Activated CD8-positive, alpha-beta memory T cell treated with anti-CD3 and anti-CD28 coated beads for 24 hours (primary cell): Measurements from ENCODE around the gene MAML1.
"Not testable (repeated sequence)": the region's sequence is repeated elsewhere in the genome, so short reads cannot be mapped to it uniquely, and the experiment has no call there.

Source experiments
- DNase-seq: peaks from one replicate; pipeline ENCODE4 v3.0.0-alpha.2; 2020

Gene MAML1

DNA sequence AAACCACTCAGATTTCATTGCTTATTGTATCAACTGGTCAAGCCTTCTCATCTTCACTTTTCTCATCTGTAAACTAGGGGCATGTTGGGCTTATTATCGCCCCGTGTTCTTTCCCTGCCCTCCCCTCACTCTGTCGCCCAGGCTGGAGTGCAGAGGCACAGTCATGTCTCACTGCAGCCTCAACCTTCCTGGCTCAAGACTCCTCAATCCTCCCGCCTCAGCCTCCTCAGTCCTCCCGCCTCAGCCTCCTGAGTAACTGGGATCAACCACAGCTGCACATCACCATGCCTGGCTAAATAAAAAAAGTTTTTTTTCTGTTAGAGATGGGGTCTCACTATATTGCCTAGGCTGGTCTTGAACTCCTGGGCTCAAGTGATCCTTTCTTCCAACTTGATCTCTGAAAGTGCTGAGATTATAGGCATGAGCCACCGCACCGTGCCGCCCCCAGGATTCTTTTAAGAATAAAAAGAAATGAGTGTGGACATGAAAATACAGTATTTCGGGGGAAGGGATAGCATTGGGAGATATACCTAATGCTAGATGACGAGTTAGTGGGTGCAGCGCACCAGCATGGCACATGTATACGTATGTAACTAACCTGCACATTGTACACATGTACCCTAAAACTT, 2.0 kb downstream of the MAML1 start:
- DNase-seq: no peak

DNA sequence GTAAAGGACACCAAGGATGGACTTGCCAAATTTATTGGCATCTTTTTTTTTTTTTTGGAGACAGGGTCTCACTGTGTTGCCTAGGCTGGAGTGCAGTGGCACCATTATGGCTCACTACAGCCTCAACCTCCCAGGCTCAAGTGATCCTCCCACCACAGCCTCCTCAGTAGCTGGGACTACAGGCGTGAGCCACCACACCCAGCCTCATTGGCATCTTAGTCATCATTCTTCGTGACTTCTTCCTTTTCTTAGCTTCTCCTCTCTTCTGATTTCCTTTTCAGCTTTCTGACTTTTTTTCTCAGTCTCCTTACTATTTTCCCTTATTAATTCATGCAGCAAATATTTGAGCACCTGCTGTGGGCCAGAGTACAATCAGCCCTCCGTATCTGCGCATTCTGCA, 6.1 kb downstream of the MAML1 start:
- DNase-seq: no peak

DNA sequence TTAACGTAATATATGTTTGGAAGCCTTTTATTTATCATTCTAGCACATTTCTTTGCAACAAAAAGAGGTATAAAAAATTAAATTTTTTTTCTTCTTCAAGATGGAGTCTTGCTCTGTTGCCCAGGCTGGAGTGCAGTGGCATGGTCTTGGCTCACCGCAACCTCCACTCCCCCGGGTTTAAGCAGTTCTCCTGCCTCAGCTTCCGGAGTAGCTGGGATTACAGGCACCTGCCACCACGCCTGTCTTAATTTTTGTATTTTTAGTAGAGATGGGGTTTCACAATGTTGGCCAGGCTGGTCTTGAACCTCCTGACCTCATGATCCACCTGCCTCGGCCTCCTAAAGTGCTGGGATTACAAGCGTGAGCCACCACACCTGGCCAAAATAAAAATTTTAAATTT, 11.5 kb downstream of the MAML1 start:
- DNase-seq: not testable (repeated sequence)

DNA sequence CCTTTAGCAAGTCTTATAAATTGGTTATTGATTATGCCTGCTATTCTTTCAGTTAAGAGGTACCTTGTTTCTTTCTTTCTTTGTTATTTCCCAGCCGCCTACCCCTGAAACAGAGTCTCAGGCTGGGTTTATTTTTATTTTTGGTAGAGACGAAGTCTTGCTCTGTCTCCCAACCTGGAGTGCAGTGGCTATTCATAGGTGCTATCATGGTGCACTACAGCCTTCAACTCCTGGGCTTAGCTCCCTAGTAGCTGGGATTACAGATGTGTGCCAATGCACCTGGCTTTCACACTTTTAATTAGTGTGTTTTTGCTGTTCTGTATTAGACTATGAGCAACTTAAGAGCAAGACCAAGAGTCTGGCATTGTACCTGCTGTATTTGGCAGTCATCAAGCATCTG, 14.2 kb downstream of the MAML1 start:
- no peak for DNase-seq

DNA sequence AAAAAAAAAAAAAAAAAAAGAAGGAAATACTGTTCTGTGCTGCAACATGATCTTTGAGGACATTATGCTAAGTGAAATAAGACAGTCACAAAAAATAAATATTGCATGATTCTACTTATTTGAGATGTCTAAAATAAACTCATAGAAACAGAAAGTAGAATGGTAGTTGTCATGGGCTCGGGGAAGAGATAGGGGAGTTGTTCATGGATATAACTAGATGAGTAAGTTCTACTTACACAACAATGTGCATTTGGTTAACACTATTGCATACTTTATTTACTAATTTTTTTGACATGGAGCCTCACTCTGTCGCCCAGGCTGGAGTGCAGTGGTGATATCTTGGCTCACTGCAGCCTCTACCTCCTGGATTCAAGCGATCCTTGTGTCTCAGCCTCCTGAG, 15.2 kb downstream of the MAML1 start:
- DNase-seq: no peak

DNA sequence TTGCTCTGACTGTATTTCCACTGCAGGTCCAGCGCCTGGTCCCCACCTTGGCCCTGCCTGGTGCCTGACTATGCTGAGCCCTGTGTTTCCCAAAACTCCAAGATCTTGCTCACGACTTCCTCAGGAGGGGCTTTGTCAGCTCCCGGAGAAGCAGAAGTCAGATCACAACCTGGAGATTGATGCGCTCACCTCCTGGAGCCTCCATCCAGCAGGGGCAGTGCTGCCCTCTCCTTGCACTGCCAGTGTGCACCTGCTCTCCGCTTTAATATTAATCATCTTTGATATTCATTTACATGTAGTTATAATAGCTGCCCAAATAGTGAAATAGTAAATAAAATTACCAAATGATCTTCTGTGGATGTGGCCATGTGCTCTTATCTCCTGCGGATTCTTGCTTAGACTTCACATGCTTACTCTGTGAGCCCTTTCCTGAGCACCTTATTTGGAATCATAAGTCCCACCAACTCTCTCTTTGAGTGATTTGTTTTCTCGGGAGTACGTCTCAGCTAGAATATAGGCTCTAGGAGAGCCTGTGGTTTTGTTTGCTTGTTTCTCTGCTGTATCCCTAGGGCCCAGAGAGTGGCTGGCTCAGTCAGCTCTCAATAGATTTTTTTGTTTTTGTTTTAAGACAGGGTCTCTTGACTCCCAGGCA, 17.4 kb downstream of the MAML1 start:
- DNase-seq: no peak

DNA sequence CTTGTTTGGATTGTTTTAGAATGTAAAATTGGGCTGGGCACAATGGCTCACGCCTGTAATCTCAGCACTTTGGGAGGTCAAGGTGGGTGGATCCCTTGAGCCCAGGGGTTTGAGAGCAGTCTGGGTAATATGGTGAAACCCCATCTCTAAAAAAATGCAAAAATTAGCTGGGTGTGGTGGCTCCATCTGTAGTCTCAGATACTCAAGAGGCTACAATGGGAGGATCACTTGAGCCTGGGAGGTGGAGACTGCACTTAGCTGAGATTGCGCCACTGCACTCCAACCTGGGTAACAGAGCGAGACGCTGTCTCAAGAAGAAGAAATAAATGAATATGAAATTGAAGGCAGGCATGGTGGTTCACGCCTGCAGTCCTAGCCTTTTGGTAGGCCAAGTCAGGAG, 21.3 kb downstream of the MAML1 start:
- DNase-seq: no peak

DNA sequence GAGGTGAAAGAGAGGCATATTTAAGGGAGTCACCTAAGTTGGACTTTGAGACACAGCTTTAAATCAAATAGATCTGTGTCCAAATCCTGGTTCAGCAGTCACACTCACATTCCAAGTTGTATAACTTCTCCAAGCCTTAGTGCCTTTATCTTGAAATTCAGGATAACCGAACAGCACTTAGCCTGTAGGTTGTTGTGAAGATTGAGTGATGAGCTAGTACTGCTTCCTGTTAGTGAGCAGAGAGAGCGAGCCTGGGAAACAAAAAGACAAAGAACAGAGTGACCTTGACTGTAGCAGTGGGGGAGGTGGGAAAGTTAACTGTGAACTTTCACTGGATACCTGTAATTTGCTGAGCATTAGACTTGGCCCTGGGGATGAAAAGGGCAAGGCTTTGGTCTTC, 22.4 kb downstream of the MAML1 start:
- no peak for DNase-seq

DNA sequence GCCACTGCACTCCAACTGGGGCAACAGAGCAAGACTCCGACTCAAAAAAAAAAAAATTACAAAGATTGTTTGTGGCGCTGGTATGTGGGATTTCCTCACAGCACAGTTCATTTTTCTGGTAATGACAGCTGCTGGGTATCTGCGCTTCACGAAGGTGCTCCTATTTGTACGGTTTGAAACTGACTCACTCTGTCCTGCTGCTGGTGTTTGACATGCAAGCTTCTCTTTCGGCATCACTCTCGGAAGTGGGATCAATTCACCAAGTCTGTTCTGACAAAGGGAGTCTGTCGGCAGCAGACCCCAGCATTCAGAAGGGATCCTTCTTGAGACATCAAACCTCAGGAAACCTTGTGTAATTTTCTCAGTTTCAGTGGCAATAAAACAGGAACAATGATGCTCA, 26.3 kb downstream of the MAML1 start:
- DNase-seq: no peak

DNA sequence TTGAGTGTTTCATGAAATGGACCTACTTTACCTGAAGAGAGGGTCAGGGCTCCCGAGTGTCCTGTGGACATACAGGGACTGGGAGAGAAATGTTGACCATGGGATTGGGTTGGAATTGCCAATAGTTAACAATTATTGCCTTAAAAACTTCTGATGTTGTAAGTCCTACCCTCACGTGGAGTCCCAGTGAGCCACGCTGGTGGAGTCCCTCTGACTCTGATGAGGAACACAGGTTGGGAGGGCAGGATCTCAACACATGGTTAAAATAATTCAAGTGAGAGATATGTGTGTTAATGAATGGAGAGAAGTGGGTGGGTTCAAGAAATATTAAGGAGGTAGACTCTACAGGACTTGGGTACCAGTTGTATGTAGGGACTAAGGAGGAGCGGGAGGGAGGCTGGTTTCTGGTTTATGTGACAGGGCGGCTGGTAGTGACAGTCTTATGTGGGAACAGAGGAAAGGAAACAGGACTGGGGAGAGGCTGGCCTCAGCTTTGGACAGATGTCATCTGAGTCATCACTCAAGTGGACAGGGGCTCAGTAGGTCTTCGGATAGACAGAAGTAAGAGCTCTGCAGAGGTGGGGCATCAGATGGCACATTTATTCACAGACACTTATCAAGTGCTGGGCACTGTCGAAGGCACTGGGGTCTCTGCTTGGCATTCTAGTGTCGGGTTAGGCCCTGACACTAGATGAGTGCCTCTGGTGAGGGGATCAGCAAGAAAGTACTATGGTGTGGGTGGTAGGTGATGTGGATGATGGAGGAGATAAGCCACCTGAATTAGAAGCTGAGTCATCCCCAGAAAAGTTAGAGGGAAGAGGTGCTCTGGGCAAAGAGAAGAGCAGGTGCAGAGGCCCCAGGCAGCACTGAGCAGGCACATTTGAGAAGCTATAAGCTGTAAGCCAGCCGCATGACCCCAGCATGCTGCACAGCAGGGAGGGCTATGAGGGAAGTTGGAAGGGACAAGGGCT, 27.2 kb downstream of the MAML1 start:
- DNase-seq: no peak

DNA sequence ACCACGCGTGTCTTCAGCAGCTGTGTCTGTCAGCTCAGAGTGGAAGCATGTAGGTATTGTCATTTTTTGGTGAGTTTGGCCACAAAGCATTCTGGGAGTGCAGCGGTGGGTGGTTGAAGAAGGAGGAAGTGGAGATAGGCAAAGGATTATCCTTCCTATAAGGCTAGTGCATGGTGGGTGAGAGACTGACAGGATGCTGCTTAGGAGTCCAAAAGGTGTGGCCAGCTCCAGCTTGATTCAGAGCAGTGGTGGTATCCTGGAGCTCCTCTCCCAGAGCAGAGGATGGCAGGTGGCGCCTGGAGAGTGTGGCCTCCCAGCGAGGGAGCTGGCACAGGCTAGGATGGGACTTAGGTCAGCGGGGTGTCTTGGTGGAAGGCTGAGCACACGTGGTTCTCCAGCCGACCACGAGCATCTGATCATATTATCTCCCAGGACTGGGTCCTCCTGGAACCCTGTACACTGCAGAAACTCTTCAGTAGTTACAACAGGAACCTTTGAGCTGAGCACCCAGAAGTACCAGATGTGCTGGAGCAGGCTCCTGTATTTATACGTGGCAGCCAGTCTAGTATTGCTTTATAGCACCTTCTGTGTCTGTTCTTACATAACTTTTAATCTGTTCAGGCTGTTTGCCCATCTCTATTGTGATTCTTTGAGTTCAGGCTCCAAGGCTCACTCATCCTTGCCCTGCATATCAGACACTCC, 29.6 kb downstream of the MAML1 start:
- DNase-seq: no peak

DNA sequence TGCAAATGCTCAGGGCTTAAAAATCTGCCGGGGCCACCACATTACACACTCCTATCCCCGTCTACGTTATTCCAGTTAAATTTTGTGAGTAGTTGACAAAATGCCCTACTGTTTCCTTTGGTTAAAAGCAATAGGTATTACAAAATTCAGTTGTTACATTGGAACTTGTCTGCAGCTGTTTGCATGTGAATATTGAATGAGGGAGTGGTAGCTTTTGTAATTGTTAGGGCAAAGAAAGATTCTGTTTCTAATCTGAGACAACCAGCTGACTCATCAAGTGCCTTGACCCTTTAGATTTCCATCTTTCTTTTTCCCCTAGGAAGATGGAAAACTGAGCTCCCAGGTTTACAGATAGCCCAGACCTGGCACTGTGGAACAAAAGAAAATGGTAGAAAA, 30.2 kb downstream of the MAML1 start:
- DNase-seq: no peak

DNA sequence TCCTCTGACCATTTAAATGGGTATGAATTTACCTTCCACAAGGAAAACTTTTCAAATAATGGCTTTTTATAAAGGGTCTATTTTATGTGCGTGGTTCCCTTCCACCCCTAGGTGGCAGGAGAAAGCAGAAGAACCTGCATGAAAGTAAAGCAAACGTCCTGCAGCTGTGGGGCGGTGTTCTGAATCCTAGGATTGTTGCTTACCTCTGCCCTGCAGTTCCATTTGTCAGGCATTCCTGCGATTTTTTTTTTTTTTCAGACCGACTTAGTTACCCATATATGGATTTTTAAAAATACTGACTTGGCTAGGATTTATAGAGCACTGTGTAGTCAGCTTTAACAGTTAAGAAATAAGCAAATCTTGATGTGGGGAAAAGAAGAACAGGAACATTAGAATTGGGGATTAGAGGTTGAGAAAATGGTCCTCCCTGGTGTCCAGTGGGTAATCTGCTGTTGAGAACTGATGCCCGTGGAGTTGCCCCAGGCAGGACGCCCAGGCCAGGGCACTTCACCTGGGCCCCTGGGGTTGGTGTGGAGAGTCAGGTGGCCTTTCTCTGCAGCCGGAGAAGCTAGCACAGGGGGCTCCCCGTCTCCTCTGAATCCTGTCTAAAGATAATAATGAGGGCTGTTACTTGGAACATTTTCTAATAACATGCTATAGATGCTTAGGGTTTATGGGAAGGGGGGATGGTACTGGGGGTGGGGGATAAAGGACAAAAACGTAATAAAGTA, 30.8 kb downstream of the MAML1 start:
- DNase-seq: peak; percentile 67

DNA sequence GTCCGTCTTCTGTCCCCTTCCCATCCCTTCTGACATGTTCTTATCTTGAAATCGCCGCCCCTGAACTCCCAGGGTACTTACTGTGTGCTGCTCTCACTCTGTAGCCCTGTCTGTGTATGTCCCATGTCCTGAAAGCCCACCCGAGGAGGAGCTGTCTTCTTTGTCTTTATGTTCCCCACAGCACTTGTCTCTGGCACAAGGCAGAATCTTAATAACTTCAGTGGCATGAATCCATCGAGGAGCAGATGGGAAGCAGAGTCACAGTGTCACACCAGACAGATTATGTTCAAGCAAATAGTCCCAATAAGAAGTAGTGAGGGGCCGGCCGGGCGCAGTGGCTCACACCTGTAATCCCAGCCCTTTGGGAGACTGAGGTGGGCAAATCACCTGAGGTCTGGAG, 31.4 kb downstream of the MAML1 start:
- DNase-seq: no peak

DNA sequence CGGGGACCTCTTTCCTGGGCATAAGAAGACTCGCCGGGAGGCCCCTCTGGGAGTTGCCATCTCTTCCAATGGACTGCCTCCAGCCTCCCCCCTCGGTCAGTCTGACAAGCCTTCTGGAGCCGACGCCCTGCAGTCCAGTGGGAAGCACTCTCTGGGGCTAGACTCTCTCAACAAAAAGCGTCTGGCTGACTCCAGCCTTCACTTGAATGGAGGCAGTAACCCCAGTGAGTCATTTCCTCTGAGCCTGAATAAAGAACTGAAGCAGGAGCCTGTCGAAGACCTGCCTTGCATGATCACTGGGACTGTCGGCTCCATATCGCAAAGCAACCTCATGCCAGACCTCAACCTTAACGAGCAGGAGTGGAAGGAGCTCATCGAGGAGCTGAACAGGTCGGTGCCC, 32.8 kb downstream of the MAML1 start:
- DNase-seq: no peak

DNA sequence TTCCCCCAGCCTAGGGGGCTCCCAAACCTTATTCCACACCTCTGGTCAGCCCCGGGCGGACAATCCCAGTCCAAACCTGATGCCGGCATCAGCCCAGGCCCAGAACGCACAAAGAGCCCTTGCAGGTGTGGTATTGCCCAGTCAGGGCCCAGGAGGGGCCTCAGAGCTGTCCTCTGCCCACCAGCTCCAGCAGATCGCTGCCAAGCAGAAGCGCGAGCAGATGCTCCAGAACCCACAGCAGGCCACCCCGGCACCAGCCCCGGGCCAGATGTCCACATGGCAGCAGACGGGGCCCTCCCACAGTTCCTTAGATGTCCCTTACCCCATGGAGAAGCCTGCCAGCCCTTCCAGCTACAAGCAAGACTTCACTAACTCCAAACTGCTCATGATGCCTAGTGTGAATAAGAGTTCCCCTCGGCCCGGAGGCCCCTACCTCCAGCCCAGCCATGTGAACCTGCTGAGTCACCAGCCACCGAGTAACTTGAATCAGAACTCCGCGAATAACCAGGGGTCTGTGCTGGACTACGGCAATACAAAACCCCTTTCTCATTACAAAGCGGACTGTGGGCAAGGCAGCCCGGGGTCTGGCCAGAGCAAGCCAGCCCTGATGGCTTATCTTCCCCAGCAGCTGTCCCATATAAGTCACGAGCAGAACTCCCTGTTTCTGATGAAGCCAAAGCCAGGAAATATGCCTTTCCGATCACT, 33.6 kb downstream of the MAML1 start:
- DNase-seq: no peak

DNA sequence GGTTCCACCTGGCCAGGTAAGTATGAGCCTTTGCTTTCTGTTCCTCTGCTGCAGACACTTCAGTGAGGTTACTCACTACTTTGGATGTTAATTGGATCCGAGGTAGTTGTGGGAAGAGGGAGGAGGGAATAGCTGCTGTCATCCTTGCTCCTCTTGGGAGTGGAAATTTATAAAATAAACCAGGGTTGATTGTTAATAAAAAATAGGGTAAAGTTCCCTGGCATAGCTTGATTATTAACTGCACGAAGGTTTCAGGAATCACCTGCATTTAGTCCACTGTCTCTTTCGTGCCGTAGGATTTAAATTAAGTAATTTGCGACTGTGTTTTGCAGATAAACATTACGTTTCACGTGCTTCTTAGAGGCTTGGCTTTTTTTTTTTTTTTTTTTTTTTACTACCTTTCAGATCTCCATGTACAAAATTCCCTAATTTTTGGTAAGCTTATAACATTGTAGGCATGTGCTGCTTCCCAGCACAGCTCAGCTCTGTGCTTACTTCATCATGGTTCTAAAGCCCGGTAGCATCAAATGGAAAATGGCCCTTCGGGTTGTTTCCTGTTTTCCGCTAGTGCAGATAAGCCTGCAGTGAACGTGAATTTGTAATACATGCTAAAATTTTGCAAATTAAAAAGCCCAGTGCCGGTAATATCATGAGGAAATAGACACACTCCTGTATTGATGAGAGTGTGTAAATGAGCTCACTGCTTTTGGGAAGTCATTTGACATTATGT, 34.3 kb downstream of the MAML1 start:
- no peak for DNase-seq

DNA sequence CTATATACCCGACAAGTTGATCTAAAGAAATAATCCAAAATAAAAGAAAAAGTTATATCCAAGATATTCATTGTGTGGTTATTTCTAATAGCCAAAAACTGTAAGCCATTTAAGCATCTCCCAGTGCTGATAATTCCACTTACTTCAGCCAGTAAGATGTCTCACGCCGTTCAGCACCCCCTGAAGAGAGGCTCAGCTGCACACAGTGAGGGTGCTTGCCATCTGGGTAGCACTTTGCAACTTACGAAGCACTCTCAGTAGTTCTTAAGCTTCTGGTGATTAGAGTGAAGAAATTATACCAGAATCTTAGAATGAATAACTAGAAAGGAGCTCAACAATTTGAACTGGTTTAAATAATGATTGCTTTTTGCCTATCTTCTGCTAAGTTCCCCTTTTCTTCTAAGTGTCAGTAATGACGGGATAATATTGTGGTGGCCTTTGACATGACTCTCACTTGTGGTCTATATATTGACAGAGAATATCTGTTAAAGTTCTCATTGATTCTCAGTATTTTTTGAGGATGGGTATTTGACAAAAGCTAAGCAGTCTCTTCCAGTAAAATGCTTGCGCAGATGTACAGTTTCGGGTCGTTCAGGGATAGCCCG, 35.0 kb downstream of the MAML1 start:
- DNase-seq: no peak

DNA sequence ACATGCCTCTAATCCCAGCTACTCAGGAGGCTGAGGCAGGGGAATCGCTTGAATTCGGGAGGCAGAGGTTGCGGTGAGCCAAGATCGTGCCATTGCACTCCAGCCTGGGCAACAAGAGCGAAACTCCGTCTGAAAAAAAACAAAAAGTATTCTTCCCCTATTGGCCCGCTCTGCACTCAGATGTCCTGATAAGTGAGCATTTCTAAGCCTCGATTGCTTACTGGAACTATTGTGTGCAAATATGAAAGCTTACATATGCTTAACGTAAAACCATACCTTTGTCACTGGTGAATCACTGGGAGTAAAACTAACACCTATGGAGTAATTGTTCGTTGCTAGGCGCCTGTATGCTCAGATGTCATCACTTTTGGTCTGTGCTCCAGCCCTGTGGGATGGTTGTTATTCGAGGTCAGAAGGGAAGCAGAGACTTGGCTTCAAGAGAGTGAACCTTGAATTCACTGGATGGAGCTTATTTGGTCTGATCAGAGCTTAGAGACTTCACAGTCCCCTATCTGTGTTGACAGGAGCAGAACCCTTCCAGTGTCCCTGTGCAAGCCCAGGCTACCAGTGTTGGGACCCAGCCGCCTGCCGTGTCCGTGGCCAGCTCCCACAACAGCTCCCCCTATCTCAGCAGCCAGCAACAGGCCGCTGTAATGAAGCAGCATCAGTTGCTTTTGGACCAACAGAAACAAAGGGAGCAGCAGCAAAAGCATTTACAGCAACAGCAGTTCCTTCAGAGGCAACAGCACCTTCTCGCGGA, 35.9 kb downstream of the MAML1 start:
- no peak for DNase-seq

DNA sequence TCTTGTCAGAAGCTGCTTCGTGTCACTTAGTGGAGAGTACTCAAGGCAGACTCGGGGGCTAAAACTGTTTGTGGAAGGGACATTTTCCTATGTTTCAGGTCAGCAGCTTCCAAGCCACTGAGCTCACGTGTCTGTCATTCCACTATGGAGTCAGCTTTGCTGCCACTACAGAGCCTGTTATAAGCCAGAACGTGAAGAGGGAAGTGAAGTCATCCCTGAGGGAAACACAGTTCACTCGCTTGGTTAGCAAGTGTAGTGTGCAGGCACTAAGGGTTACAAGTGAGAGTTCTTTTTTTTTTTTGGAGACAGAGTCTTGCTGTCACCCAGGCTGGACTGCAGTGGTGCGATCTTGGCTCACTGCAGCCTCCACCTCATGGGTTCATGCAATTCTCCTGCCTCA, 36.6 kb downstream of the MAML1 start:
- no peak for DNase-seq
